Neural progenitor cell (in vitro differentiated cells): ENCODE data around the gene GDPD5. TPM values are rescaled to one million over a fixed set of nuclear protein-coding genes. Genes with fewer than 3 reads are reported as not detected.

Source experiments
- DNase-seq: peaks from one replicate; pipeline ENCODE4 v3.0.0-alpha.2; 2016; ENCODE audit warnings: low spot score
- H2AFZ ChIP-seq: fragments of 200-600 bp; sonication (generic); replicated peaks from 2 replicates; pipeline ENCODE4 v1.6.1; 2016; ENCODE audit warnings: antibody characterized with exemption
- H3F3A ChIP-seq: fragments of 200-600 bp; sonication (generic); 2 replicates; pipeline ENCODE4 v1.6.1; 2016; ENCODE audit warnings: antibody characterized with exemption, low read depth
- H3K27ac ChIP-seq: fragments of 200-600 bp; sonication (generic); 2 replicates; pipeline ENCODE4 v1.5.1; 2016; ENCODE audit warnings: mild to moderate bottlenecking
- H3K27me3 ChIP-seq: fragments of 200-600 bp; sonication (generic); 2 replicates; pipeline ENCODE4 v1.6.1; 2016; ENCODE audit warnings: mild to moderate bottlenecking, moderate library complexity
- H3K36me3 ChIP-seq: fragments of 200-600 bp; sonication (generic); 2 replicates; pipeline ENCODE4 v1.5.1; 2016
- H3K4me1 ChIP-seq: fragments of 200-600 bp; sonication (generic); 2 replicates; pipeline ENCODE4 v1.6.1; 2016; ENCODE audit warnings: mixed run types
- H3K4me2 ChIP-seq: fragments of 200-600 bp; sonication (generic); 2 replicates; pipeline ENCODE4 v1.6.1; 2016
- H3K4me3 ChIP-seq: fragments of 200-600 bp; sonication (generic); 2 replicates; pipeline ENCODE4 v1.5.1; 2016
- H3K79me2 ChIP-seq: fragments of 200-600 bp; sonication (generic); 2 replicates; pipeline ENCODE4 v1.6.1; 2016; ENCODE audit warnings: low read depth
- H3K9ac ChIP-seq: fragments of 200-600 bp; sonication (generic); 2 replicates; pipeline ENCODE4 v1.6.1; 2016
- H3K9me3 ChIP-seq: fragments of 200-600 bp; sonication (generic); 2 replicates; pipeline ENCODE4 v1.5.1; 2016; ENCODE audit warnings: low read depth
- H4K20me1 ChIP-seq: fragments of 200-600 bp; sonication (generic); 2 replicates; pipeline ENCODE4 v1.6.1; 2016; ENCODE audit warnings: low read depth
- H3K27ac Mint-ChIP-seq: 3 replicates; pipeline ENCODE4 v1.8.0; 2021; ENCODE audit warnings: mixed read lengths
- H3K27me3 Mint-ChIP-seq: 2 replicates; pipeline ENCODE4 v1.8.0; 2022; ENCODE audit warnings: low read depth, mild to moderate bottlenecking, inconsistent platforms, moderate library complexity, mixed read lengths; ENCODE audit not compliant: insufficient read depth
- H3K36me3 Mint-ChIP-seq: 3 replicates; pipeline ENCODE4 v1.8.0; 2021; ENCODE audit warnings: mixed read lengths
- H3K4me1 Mint-ChIP-seq: 3 replicates; pipeline ENCODE4 v1.8.0; 2021; ENCODE audit warnings: mixed read lengths
- H3K4me3 Mint-ChIP-seq: 3 replicates; pipeline ENCODE4 v1.8.0; 2021; ENCODE audit warnings: mild to moderate bottlenecking, moderate library complexity, mixed read lengths
- H3K9me3 Mint-ChIP-seq: 3 replicates; pipeline ENCODE4 v1.8.0; 2020; ENCODE audit warnings: mixed read lengths
- CTCF ChIP-seq: fragments of 200-600 bp; sonication (generic); IDR thresholded peaks from 2 replicates; pipeline ENCODE4 v1.5.1; 2017; ENCODE audit warnings: antibody characterized with exemption, mild to moderate bottlenecking
- EZH2 ChIP-seq: fragments of 200-600 bp; sonication (generic); IDR thresholded peaks from 2 replicates; pipeline ENCODE4 v1.6.1; 2017; ENCODE audit warnings: antibody characterized with exemption, mild to moderate bottlenecking, moderate library complexity
- EZH2phosphoT487 ChIP-seq: fragments of 200-600 bp; sonication (generic); IDR thresholded peaks from 2 replicates; pipeline ENCODE4 v1.6.1; 2017; ENCODE audit warnings: antibody characterized with exemption
- total RNA-seq: library from RNA; depleted of rRNA; stranded (reverse); fragments of >200 nt; gene quantifications from 2 replicates; pipeline ENCODE4 v1.2.3, GENCODE V29; 2015; ENCODE audit warnings: low replicate concordance

GDPD5 gene
- total RNA-seq, 1 donor from 2014 or later: 11.3 TPM

DNA sequence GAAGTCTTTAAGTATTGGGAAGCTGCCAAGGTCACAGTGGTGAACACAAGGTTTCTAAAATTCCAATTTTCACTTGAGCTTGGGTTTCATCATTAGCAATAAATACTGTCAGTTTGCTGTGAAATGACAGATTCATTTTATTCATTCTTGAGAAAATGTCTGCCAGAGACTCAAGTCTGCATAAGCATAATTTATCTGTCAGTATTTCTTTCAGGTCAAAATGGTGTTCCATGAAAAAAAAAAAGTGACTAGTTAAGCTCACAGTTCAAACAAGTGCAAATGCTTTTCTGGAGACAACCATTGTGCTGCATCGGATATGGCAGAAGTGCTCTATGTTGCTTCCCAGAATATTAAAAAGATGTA lies 8.1 kb upstream of the GDPD5 start:
- TF ChIP-seq EZH2phosphoT487: no peak
- TF ChIP-seq CTCF: no peak
- TF ChIP-seq EZH2: no peak
- no peaks in the 10 kb centered on the region for H3K27me3 ChIP-seq
- no peak overlapping the region for H3K4me3 ChIP-seq
- H3K79me2 ChIP-seq: no peaks in the 10 kb centered on the region
- H3K4me2 ChIP-seq: no peak overlapping the region
- Mint-ChIP-seq H3K4me3 (no peak overlapping the region), H3K27ac (no peak overlapping the region), H3K9me3 (no peaks in the 10 kb centered on the region), H3K4me1 (peaks cover 30% of the 10 kb centered on the region), H3K27me3 (peaks cover 7% of the 10 kb centered on the region), H3K36me3 (no peaks in the 10 kb centered on the region)
- no peak overlapping the region for H2AFZ ChIP-seq
- H3K4me1 ChIP-seq: no peaks in the 10 kb centered on the region
- no peaks in the 10 kb centered on the region for H4K20me1 ChIP-seq
- no peak overlapping the region for H3K27ac ChIP-seq
- no peaks in the 10 kb centered on the region for H3F3A ChIP-seq
- no peaks in the 10 kb centered on the region for H3K9me3 ChIP-seq
- no peak for DNase-seq
- H3K36me3 ChIP-seq: no peaks in the 10 kb centered on the region
- H3K9ac ChIP-seq: no peak overlapping the region

DNA sequence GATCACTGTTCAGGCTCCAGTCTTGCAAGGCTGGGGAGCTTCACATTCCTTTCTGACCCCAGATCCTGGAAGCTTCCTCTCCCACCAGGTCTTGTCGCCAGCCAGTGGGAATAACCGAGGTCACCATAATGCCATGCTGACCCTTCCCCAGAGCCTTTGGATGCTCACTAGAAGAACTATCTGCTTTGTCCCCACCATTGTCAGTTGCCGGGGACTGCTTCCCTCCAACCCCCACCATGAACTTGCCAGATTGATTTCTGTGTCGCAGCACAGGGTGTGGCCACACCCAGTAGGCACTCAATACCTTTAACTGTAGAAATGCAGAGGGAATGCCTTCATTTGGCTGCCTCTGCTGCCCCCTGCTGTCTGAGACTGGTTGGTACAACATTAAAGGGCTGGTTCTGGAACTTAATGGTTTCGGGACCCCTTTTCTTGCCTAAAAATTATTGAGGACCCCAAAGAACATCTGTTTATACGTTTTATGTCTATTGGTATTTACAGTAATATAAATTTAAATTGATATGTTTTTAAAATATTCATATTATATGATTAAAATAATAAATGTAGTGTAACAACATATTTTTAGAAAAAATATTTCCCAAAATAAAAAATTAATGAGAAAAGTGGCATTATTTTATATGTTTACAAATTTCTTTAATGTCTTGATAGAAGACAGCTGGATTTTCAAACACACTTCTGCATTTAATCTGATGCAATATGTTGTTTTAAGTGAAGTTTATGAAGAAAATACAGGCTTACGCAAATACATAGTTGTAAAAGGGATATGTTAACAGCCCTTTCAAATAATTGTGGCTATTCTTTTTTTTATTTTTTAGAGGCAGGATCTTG lies 6.7 kb upstream of the GDPD5 start:
- Histone ChIP-seq H3F3A (no peaks in the 10 kb centered on the region), H2AFZ (no peak overlapping the region), H3K27me3 (no peaks in the 10 kb centered on the region), H3K79me2 (peaks cover 5% of the 10 kb centered on the region), H3K36me3 (no peaks in the 10 kb centered on the region), H4K20me1 (no peaks in the 10 kb centered on the region), H3K4me2 (no peak overlapping the region), H3K9ac (no peak overlapping the region), H3K9me3 (no peaks in the 10 kb centered on the region), H3K4me1 (no peaks in the 10 kb centered on the region), H3K27ac (no peak overlapping the region), H3K4me3 (no peak overlapping the region)
- DNase-seq: peak; percentile 82
- TF ChIP-seq EZH2 (no peak), CTCF (peak; percentile 97), EZH2phosphoT487 (no peak)
- no peaks in the 10 kb centered on the region for H3K9me3 Mint-ChIP-seq
- no peak overlapping the region for H3K4me3 Mint-ChIP-seq
- no peak overlapping the region for H3K27ac Mint-ChIP-seq
- H3K27me3 Mint-ChIP-seq: peaks cover 2% of the 10 kb centered on the region
- peaks cover 36% of the 10 kb centered on the region for H3K4me1 Mint-ChIP-seq
- H3K36me3 Mint-ChIP-seq: no peaks in the 10 kb centered on the region

GRCh38 chr11:75531325-75531724 lies 5.6 kb upstream of the GDPD5 start:
- Mint-ChIP-seq H3K4me3 (no peak overlapping the region), H3K36me3 (no peaks in the 10 kb centered on the region), H3K27me3 (peaks cover 7% of the 10 kb centered on the region), H3K4me1 (peaks cover 42% of the 10 kb centered on the region), H3K9me3 (no peaks in the 10 kb centered on the region), H3K27ac (no peak overlapping the region)
- no peak overlapping the region for H3K4me2 ChIP-seq
- no peaks in the 10 kb centered on the region for H3K27me3 ChIP-seq
- H3K27ac ChIP-seq: no peak overlapping the region
- no peak for TF ChIP-seq EZH2phosphoT487
- no peak for TF ChIP-seq CTCF
- no peak for TF ChIP-seq EZH2
- no peak overlapping the region for H3K4me3 ChIP-seq
- no peak for DNase-seq
- no peak overlapping the region for H3K9ac ChIP-seq
- no peak overlapping the region for H2AFZ ChIP-seq
- H3K36me3 ChIP-seq: no peaks in the 10 kb centered on the region
- no peaks in the 10 kb centered on the region for H3K9me3 ChIP-seq
- no peaks in the 10 kb centered on the region for H4K20me1 ChIP-seq
- H3K79me2 ChIP-seq: peaks cover 16% of the 10 kb centered on the region
- peaks cover 4% of the 10 kb centered on the region for H3K4me1 ChIP-seq
- H3F3A ChIP-seq: no peaks in the 10 kb centered on the region
